Measurements from ENCODE around the gene SLIT3. TPM values are rescaled to one million over a fixed set of nuclear protein-coding genes. Genes with fewer than 3 reads are reported as not detected.

SLIT3 gene
- total RNA-seq, 1 experiment from 2014 or later, result 0.10 TPM

DNA sequence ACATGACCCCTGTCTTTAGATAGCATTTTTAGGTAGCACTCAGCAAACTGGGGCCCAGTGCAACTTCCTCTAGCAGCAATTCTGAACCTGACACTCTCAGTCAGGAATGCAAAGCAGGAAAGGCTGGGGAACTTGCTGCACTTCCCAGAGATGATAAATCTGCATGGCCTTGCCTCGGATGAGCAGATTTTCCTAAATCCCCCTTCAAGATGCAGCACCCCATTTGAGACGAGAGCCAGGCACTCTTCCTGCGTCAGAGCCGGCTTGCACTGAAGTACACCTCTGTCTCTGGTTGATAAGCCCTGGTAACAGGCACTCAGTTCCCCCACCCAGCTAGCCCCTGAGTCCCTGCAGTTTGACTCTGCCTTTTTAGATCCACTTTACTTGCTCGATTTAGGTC is 425.1 kb downstream of the SLIT3 start:
- no peaks in the 10 kb centered on the region for H4K20me1 ChIP-seq (ENCODE audit: insufficient read depth)
- no peak overlapping the region for H3K27ac ChIP-seq (ENCODE audit: low read depth, low read length)
- H3K27me3 ChIP-seq (ENCODE audit: insufficient read depth, low read length), result peaks cover 81% of the 10 kb centered on the region
- H3K9me3 ChIP-seq (ENCODE audit: control insufficient read depth in 1 of 2, insufficient read depth in 1 of 2, low read depth in 1 of 2, low read length in 2 of 2), result no peaks in the 10 kb centered on the region
- no TSS peak for BruUV-seq (replicated peaks)
- no peaks in the 10 kb centered on the region for H3K9me2 ChIP-seq (ENCODE audit: insufficient read depth)
- intact Hi-C loops (cut with micrococcal nuclease), result no loop called here
- ChIA-PET CTCF (no interaction called here), POLR2A (no interaction called here), RAD21 (ENCODE audit: low non-redundant PET in 1 of 2, low total read pairs in 2 of 2, uncharacterized antibody in 2 of 2, unreplicated experiment in 2 of 2) (no interaction called here)
- DNase-seq (ENCODE audit: low read depth, low spot score), result no peak
- no peaks in the 10 kb centered on the region for H3K36me3 ChIP-seq (ENCODE audit: control insufficient read depth in 1 of 2, insufficient read depth in 2 of 2, low read length in 2 of 2)
- H3K9ac ChIP-seq (ENCODE audit: low read length), result no peak overlapping the region
- H3K4me2 ChIP-seq (ENCODE audit: low read length), result no peak overlapping the region
- H3K4me1 ChIP-seq (ENCODE audit: control insufficient read depth in 1 of 2, insufficient read depth in 2 of 2, low read length in 2 of 2), result no peaks in the 10 kb centered on the region
- TF ChIP-seq ZFX (IDR thresholded peaks at IDR 0.05) (no peak), POLR2AphosphoS5 (IDR thresholded peaks at IDR 0.05; ENCODE audit: low read depth, low read length) (no peak), FOSL1 (IDR thresholded peaks at IDR 0.05; ENCODE audit: low read depth) (no peak), EZH2 (IDR thresholded peaks at IDR 0.05) (no peak), CBX3 (IDR thresholded peaks at IDR 0.05; ENCODE audit: low read depth) (no peak), SP1 (IDR thresholded peaks at IDR 0.05; ENCODE audit: low read depth) (no peak), EGR1 (IDR thresholded peaks at IDR 0.05; ENCODE audit: low read depth) (no peak), CEBPB (IDR thresholded peaks at IDR 0.05; ENCODE audit: low read depth) (no peak), ZNF274 (IDR thresholded peaks at IDR 0.05; ENCODE audit: low read depth, low read length) (no peak), POLR2A (IDR thresholded peaks at IDR 0.05; ENCODE audit: borderline replicate concordance, extremely low read depth, insufficient read depth, insufficient read length) (no peak), TCF7L2 (IDR thresholded peaks at IDR 0.05; ENCODE audit: borderline replicate concordance, extremely low read depth, insufficient read depth, insufficient read length) (no peak), YY1 (IDR thresholded peaks at IDR 0.05; ENCODE audit: extremely low read depth, insufficient replicate concordance, low read depth, low read length) (no peak), EZH2phosphoT487 (IDR thresholded peaks at IDR 0.05; ENCODE audit: borderline replicate concordance) (no peak)
- TF ChIP-seq, protein P1, sequence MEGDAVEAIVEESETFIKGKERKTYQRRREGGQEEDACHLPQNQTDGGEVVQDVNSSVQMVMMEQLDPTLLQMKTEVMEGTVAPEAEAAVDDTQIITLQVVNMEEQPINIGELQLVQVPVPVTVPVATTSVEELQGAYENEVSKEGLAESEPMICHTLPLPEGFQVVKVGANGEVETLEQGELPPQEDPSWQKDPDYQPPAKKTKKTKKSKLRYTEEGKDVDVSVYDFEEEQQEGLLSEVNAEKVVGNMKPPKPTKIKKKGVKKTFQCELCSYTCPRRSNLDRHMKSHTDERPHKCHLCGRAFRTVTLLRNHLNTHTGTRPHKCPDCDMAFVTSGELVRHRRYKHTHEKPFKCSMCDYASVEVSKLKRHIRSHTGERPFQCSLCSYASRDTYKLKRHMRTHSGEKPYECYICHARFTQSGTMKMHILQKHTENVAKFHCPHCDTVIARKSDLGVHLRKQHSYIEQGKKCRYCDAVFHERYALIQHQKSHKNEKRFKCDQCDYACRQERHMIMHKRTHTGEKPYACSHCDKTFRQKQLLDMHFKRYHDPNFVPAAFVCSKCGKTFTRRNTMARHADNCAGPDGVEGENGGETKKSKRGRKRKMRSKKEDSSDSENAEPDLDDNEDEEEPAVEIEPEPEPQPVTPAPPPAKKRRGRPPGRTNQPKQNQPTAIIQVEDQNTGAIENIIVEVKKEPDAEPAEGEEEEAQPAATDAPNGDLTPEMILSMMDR (IDR thresholded peaks at IDR 0.05 in 2 of 3, conservative IDR thresholded peaks at IDR 0.05 in 1 of 3; ENCODE audit: borderline replicate concordance in 1 of 3, insufficient read depth in 1 of 3, low read depth in 2 of 3, low read length in 2 of 3), result no peak
- TF ChIP-seq, protein P2, sequence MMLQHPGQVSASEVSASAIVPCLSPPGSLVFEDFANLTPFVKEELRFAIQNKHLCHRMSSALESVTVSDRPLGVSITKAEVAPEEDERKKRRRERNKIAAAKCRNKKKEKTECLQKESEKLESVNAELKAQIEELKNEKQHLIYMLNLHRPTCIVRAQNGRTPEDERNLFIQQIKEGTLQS (IDR thresholded peaks at IDR 0.05), result no peak
- TF ChIP-seq, protein P3, sequence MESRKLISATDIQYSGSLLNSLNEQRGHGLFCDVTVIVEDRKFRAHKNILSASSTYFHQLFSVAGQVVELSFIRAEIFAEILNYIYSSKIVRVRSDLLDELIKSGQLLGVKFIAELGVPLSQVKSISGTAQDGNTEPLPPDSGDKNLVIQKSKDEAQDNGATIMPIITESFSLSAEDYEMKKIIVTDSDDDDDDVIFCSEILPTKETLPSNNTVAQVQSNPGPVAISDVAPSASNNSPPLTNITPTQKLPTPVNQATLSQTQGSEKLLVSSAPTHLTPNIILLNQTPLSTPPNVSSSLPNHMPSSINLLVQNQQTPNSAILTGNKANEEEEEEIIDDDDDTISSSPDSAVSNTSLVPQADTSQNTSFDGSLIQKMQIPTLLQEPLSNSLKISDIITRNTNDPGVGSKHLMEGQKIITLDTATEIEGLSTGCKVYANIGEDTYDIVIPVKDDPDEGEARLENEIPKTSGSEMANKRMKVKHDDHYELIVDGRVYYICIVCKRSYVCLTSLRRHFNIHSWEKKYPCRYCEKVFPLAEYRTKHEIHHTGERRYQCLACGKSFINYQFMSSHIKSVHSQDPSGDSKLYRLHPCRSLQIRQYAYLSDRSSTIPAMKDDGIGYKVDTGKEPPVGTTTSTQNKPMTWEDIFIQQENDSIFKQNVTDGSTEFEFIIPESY (IDR thresholded peaks at IDR 0.05; ENCODE audit: extremely low read depth, insufficient replicate concordance, low read length), result no peak
- TF ChIP-seq, protein P4, sequence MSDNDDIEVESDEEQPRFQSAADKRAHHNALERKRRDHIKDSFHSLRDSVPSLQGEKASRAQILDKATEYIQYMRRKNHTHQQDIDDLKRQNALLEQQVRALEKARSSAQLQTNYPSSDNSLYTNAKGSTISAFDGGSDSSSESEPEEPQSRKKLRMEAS (IDR thresholded peaks at IDR 0.05), result no peak
- no peak overlapping the region for H3K4me3 ChIP-seq (replicated peaks in 1 of 2; ENCODE audit: low read depth in 1 of 2, low read length in 2 of 2)
- no peaks in the 10 kb centered on the region for H3K79me2 ChIP-seq (ENCODE audit: insufficient read depth, low read length)
- ATAC-seq, result no peak
- no peak overlapping the region for H2AFZ ChIP-seq (ENCODE audit: low read depth, low read length, poor library complexity, severe bottlenecking)

All from HCT116 (cell line).